Rectal smooth muscle tissue (tissue), 1 donor: ENCODE measurements around the gene CDKN2D.
"Not testable (repeated sequence)": the region's sequence is repeated elsewhere in the genome, so short reads cannot be mapped to it uniquely, and the experiment has no call there.

Experiments used
- H3K27ac ChIP-seq: one replicate; pipeline ENCODE4 v1.7.0; 2013; ENCODE audit warnings: low read depth, low read length, inconsistent platforms
- H3K27me3 ChIP-seq: one replicate; pipeline ENCODE4 v1.7.0; 2013; ENCODE audit warnings: low read length; ENCODE audit not compliant: control insufficient read depth, insufficient read depth
- H3K36me3 ChIP-seq: one replicate; pipeline ENCODE4 v1.7.0; 2013; ENCODE audit warnings: low read length; ENCODE audit not compliant: control insufficient read depth, insufficient read depth
- H3K4me1 ChIP-seq: one replicate; pipeline ENCODE4 v1.7.0; 2013; ENCODE audit warnings: low read length; ENCODE audit not compliant: control insufficient read depth, insufficient read depth
- H3K4me3 ChIP-seq: one replicate; pipeline ENCODE4 v1.7.0; 2013; ENCODE audit warnings: low read length
- H3K9ac ChIP-seq: one replicate; pipeline ENCODE4 v1.7.0; 2013; ENCODE audit warnings: low read length

CDKN2D gene

GRCh38 chr19:10554760-10555609 lies 13.8 kb downstream of the CDKN2D start:
- no peaks in the 10 kb centered on the region for H3K4me1 ChIP-seq
- H3K9ac ChIP-seq = no peak overlapping the region
- H3K27me3 ChIP-seq = no peaks in the 10 kb centered on the region
- no peak overlapping the region for H3K4me3 ChIP-seq
- H3K27ac ChIP-seq = no peak overlapping the region
- peaks cover 30% of the 10 kb centered on the region for H3K36me3 ChIP-seq

GRCh38 chr19:10553943-10554381 lies 14.8 kb downstream of the CDKN2D start:
- H3K36me3 ChIP-seq = peaks cover 28% of the 10 kb centered on the region
- H3K27ac ChIP-seq = no peak overlapping the region

GRCh38 chr19:10553087-10553667 lies 15.6 kb downstream of the CDKN2D start:
- Histone ChIP-seq H3K27me3 (no peaks in the 10 kb centered on the region), H3K27ac (no peak overlapping the region), H3K4me1 (no peaks in the 10 kb centered on the region), H3K4me3 (no peak overlapping the region), H3K9ac (no peak overlapping the region), H3K36me3 (peaks cover 34% of the 10 kb centered on the region)

More at GRCh38 chr19:10553943-10554381, 14.8 kb downstream of the CDKN2D start:
- Histone ChIP-seq H3K9ac (no peak overlapping the region), H3K4me3 (no peak overlapping the region), H3K27me3 (no peaks in the 10 kb centered on the region), H3K4me1 (no peaks in the 10 kb centered on the region)

GRCh38 chr19:10552510-10553053 lies 16.2 kb downstream of the CDKN2D start:
- peaks cover 31% of the 10 kb centered on the region for H3K36me3 ChIP-seq
- H3K27me3 ChIP-seq = no peaks in the 10 kb centered on the region
- no peaks in the 10 kb centered on the region for H3K4me1 ChIP-seq
- H3K9ac ChIP-seq = no peak overlapping the region
- H3K27ac ChIP-seq = no peak overlapping the region
- H3K4me3 ChIP-seq = no peak overlapping the region

GRCh38 chr19:10551698-10552301 lies 17.0 kb downstream of the CDKN2D start:
- Histone ChIP-seq H3K36me3 (peaks cover 35% of the 10 kb centered on the region), H3K27ac (no peak overlapping the region), H3K27me3 (no peaks in the 10 kb centered on the region), H3K4me1 (no peaks in the 10 kb centered on the region), H3K4me3 (no peak overlapping the region), H3K9ac (no peak overlapping the region)

GRCh38 chr19:10551006-10551405 lies 17.8 kb downstream of the CDKN2D start:
- H3K27me3 ChIP-seq, H3K4me3 ChIP-seq, H3K27ac ChIP-seq, H3K4me1 ChIP-seq, H3K9ac ChIP-seq: not testable (repeated sequence)
- peaks cover 35% of the 10 kb centered on the region for H3K36me3 ChIP-seq

- Histone ChIP-seq H3K9ac (no peak overlapping the region), H3K36me3 (peaks cover 30% of the 10 kb centered on the region)
Measured at GRCh38 chr19:10550336-10550735, 18.4 kb downstream of the CDKN2D start.

GRCh38 chr19:10549733-10550132 lies 19.0 kb downstream of the CDKN2D start:
- no peaks in the 10 kb centered on the region for H3K27me3 ChIP-seq
- H3K4me1 ChIP-seq = peaks cover 4% of the 10 kb centered on the region
- no peak overlapping the region for H3K27ac ChIP-seq
- peaks cover 30% of the 10 kb centered on the region for H3K36me3 ChIP-seq
- no peak overlapping the region for H3K9ac ChIP-seq
- no peak overlapping the region for H3K4me3 ChIP-seq

More at GRCh38 chr19:10550336-10550735, 18.4 kb downstream of the CDKN2D start:
- Histone ChIP-seq H3K27ac (no peak overlapping the region), H3K4me3 (no peak overlapping the region), H3K4me1 (no peaks in the 10 kb centered on the region), H3K27me3 (no peaks in the 10 kb centered on the region)

- Histone ChIP-seq H3K27ac (no peak overlapping the region), H3K4me3 (no peak overlapping the region), H3K4me1 (peaks cover 7% of the 10 kb centered on the region), H3K27me3 (no peaks in the 10 kb centered on the region), H3K36me3 (peaks cover 23% of the 10 kb centered on the region), H3K9ac (no peak overlapping the region)
Measured at GRCh38 chr19:10548746-10549276, 20.0 kb downstream of the CDKN2D start.

GRCh38 chr19:10546817-10547216 lies 22.0 kb downstream of the CDKN2D start:
- H3K27me3 ChIP-seq = no peaks in the 10 kb centered on the region
- H3K4me1 ChIP-seq = peaks cover 10% of the 10 kb centered on the region
- no peak overlapping the region for H3K27ac ChIP-seq
- H3K4me3 ChIP-seq = no peak overlapping the region
- no peak overlapping the region for H3K9ac ChIP-seq
- peaks cover 14% of the 10 kb centered on the region for H3K36me3 ChIP-seq

- Histone ChIP-seq H3K9ac (peak overlapping the region; percentile 18), H3K4me1 (peaks cover 10% of the 10 kb centered on the region), H3K36me3 (peaks cover 14% of the 10 kb centered on the region), H3K4me3 (peak overlapping the region; percentile 81), H3K27ac (peak overlapping the region; percentile 82), H3K27me3 (no peaks in the 10 kb centered on the region)
Measured at GRCh38 chr19:10544753-10545251, 24.0 kb downstream of the CDKN2D start.

- Histone ChIP-seq H3K4me1 (peaks cover 10% of the 10 kb centered on the region), H3K4me3 (peak overlapping the region; percentile 81), H3K27ac (peak overlapping the region; percentile 82), H3K36me3 (peaks cover 12% of the 10 kb centered on the region), H3K9ac (peak overlapping the region; percentile 73), H3K27me3 (no peaks in the 10 kb centered on the region)
Measured at GRCh38 chr19:10544242-10544752, 24.5 kb downstream of the CDKN2D start.
